WTC11 (cell line): Measurements from ENCODE around the gene CALN1. TPM values are rescaled to one million over a fixed set of nuclear protein-coding genes. Genes with fewer than 3 reads are reported as not detected.

Experiments
- ATAC-seq: fragments of 200-7000 bp; cut with Tn5 transposase; 2 replicates; pipeline ENCODE4 v1.10.0; 2021; ENCODE audit warnings: mild to moderate bottlenecking, moderate library complexity
- CTCF ChIA-PET: fragments of 300-600 bp; sonication (Branson Sonifier 250); formaldehyde crosslinking; loops from one replicate; lab custom pipeline; 2021; ENCODE audit warnings: antibody characterized with exemption; lab: Charles Lee
- POLR2A ChIA-PET: fragments of 350-600 bp; sonication (Branson Sonifier 250); formaldehyde crosslinking; loops from one replicate; lab custom pipeline; 2021; ENCODE audit warnings: antibody characterized with exemption; lab: Charles Lee
- DNase-seq: peaks from one replicate; pipeline ENCODE4 v3.0.0; 2021; ENCODE audit warnings: low spot score
- H3K27ac Mint-ChIP-seq: 2 replicates; pipeline ENCODE4 v1.8.0; 2021; ENCODE audit warnings: mixed read lengths
- H3K27me3 Mint-ChIP-seq: 2 replicates; pipeline ENCODE4 v1.8.0; 2021; ENCODE audit warnings: low read depth, mild to moderate bottlenecking, moderate library complexity, mixed read lengths
- H3K36me3 Mint-ChIP-seq: 2 replicates; pipeline ENCODE4 v1.8.0; 2021; ENCODE audit warnings: mixed read lengths
- H3K4me1 Mint-ChIP-seq: 2 replicates; pipeline ENCODE4 v1.8.0; 2022; ENCODE audit warnings: mixed read lengths
- H3K4me3 Mint-ChIP-seq: 2 replicates; pipeline ENCODE4 v1.8.0; 2021; ENCODE audit warnings: mild to moderate bottlenecking, moderate library complexity, mixed read lengths
- H3K9me3 Mint-ChIP-seq: 2 replicates; pipeline ENCODE4 v1.8.0; 2021; ENCODE audit warnings: mixed read lengths
- ATF3 ChIP-seq: sonication (generic); formaldehyde crosslinking; conservative IDR thresholded peaks from 2 replicates; pipeline ENCODE4 v1.8.1; 2022; ENCODE audit warnings: mild to moderate bottlenecking, missing genetic modification reagents
- CREB1 ChIP-seq: sonication (generic); formaldehyde crosslinking; IDR thresholded peaks from 2 replicates; pipeline ENCODE4 v1.8.0; 2023; ENCODE audit warnings: mild to moderate bottlenecking, missing genetic modification reagents
- ESRRA ChIP-seq: sonication (generic); formaldehyde crosslinking; IDR thresholded peaks from 2 replicates; pipeline ENCODE4 v1.8.1; 2022; ENCODE audit warnings: mild to moderate bottlenecking, missing genetic modification reagents, borderline replicate concordance
- HMGA2 ChIP-seq: fragments of 250-450 bp; sonication (Bioruptor Pico); IDR thresholded peaks from 2 replicates; pipeline ENCODE4 v1.4.0; 2021; ENCODE audit warnings: mild to moderate bottlenecking, moderate library complexity
- JUN ChIP-seq: sonication (generic); formaldehyde crosslinking; IDR thresholded peaks from 2 replicates; pipeline ENCODE4 v1.8.0; 2023; ENCODE audit warnings: mild to moderate bottlenecking, missing genetic modification reagents
- NR2C2 ChIP-seq: sonication (generic); formaldehyde crosslinking; IDR thresholded peaks from 2 replicates; pipeline ENCODE4 v1.8.0; 2022; ENCODE audit warnings: mild to moderate bottlenecking, missing genetic modification reagents
- OVOL2 ChIP-seq: fragments of 250-450 bp; sonication (Bioruptor Pico); IDR thresholded peaks from 2 replicates; pipeline ENCODE4 v1.9.0; 2021; ENCODE audit warnings: mild to moderate bottlenecking, borderline replicate concordance
- SMAD3 ChIP-seq: sonication (generic); formaldehyde crosslinking; IDR thresholded peaks from 2 replicates; pipeline ENCODE4 v1.8.0; 2022; ENCODE audit warnings: missing genetic modification reagents, mild to moderate bottlenecking, borderline replicate concordance
- TEAD4 ChIP-seq: sonication (generic); formaldehyde crosslinking; IDR thresholded peaks from 2 replicates; pipeline ENCODE4 v1.8.0; 2022; ENCODE audit warnings: mild to moderate bottlenecking, missing genetic modification reagents
- ZNF138 ChIP-seq: sonication (generic); formaldehyde crosslinking; conservative IDR thresholded peaks from 2 replicates; pipeline ENCODE4 v1.8.1; 2022; ENCODE audit warnings: mild to moderate bottlenecking, moderate library complexity, missing genetic modification reagents
- ZNF317 ChIP-seq: sonication (generic); formaldehyde crosslinking; IDR thresholded peaks from 2 replicates; pipeline ENCODE4 v1.8.1; 2023; ENCODE audit warnings: low read depth, mild to moderate bottlenecking, moderate library complexity, missing genetic modification reagents, borderline replicate concordance
- total RNA-seq: library from RNA; stranded (reverse); gene quantifications from 3 replicates; pipeline ENCODE4 v1.2.3, GENCODE V29; 2021
- TF ChIP-seq, protein P1 (sequence below): fragments of 200-600 bp; IDR thresholded peaks from 2 replicates; pipeline ENCODE4 v1.8.0; 2022; ENCODE audit warnings: antibody characterized with exemption
- TF ChIP-seq, protein P2 (sequence below): sonication (generic); formaldehyde crosslinking; IDR thresholded peaks from 2 replicates; pipeline ENCODE4 v1.8.0; 2022; ENCODE audit warnings: mild to moderate bottlenecking, missing genetic modification reagents
- TF ChIP-seq, protein P3 (sequence below): sonication (generic); formaldehyde crosslinking; IDR thresholded peaks from 2 replicates; pipeline ENCODE4 v1.8.1; 2023; ENCODE audit warnings: mild to moderate bottlenecking, missing genetic modification reagents, moderate library complexity

The CALN1 gene
- total RNA-seq, 1 experiment from 2014 or later, result 10.5 TPM

DNA sequence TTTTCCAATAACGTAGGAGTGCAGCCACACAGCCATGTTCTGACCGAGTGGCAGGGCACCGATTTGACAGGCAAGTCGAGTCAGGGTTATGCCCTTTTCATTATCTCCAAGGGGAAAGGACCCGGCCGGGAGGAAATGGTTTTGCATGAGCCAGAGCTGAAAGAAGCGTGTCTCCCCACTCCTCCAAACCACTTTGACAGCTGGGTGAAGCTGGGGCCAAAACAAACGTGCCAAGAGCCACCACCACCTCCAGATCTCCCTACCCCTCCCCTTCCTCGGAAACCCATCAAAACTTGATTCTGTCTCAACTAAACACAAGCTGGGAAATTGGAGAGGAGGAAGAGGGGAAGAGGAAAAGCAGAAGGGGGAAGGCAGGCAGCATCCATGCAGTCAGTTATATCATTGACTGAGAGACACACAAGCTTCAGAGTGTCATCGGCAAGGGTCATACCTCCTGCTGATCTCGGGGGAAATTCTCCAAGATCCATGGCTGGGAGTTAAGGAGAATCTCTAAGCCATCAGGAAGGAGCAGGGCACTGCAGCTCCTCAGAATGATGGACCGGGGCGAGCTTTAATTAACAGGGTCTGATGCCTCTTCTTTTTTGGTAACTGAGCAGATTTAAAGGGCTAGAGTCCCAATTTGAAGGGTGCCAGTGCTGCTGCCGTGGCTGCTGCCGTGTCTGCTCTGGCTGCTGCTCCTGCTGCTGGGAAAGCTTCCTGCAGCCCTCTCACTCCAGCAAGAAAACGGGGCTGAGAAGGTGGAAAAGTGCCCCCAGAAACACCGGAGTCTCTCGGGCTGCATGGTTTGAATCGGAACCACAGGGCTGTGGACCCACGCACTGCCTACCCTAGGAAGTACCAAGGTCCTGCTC lies 34.7 kb upstream of the CALN1 start (continued):
- TF ChIP-seq ZNF317 (no peak), NR2C2 (CRISPR knock-in tag) (no peak)
- TF ChIP-seq, protein P1, sequence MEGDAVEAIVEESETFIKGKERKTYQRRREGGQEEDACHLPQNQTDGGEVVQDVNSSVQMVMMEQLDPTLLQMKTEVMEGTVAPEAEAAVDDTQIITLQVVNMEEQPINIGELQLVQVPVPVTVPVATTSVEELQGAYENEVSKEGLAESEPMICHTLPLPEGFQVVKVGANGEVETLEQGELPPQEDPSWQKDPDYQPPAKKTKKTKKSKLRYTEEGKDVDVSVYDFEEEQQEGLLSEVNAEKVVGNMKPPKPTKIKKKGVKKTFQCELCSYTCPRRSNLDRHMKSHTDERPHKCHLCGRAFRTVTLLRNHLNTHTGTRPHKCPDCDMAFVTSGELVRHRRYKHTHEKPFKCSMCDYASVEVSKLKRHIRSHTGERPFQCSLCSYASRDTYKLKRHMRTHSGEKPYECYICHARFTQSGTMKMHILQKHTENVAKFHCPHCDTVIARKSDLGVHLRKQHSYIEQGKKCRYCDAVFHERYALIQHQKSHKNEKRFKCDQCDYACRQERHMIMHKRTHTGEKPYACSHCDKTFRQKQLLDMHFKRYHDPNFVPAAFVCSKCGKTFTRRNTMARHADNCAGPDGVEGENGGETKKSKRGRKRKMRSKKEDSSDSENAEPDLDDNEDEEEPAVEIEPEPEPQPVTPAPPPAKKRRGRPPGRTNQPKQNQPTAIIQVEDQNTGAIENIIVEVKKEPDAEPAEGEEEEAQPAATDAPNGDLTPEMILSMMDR, result no peak
- TF ChIP-seq, protein P2, sequence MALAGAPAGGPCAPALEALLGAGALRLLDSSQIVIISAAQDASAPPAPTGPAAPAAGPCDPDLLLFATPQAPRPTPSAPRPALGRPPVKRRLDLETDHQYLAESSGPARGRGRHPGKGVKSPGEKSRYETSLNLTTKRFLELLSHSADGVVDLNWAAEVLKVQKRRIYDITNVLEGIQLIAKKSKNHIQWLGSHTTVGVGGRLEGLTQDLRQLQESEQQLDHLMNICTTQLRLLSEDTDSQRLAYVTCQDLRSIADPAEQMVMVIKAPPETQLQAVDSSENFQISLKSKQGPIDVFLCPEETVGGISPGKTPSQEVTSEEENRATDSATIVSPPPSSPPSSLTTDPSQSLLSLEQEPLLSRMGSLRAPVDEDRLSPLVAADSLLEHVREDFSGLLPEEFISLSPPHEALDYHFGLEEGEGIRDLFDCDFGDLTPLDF (CRISPR knock-in tag), result no peak

DNA sequence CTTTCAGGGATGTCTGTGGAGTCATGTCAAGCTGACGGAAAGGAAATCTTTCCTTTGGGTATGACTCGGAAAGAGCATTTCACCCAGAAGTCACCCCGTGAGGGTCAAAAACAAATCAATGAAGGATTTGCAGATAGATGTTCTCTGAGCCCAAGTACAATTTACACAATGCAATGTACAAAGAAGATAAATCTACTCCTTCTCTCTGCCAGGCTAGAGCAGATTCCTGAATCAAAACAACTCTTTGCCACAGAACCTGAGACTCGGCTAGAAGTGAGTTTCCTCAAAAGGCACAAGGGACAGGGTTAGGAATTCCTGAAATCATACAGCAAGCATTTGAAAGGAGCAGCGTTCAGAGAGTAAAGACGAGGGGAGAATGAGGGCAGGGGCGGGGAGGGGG lies 34.0 kb upstream of the CALN1 start:
- H3K4me1 Mint-ChIP-seq, result peaks cover 14% of the 10 kb centered on the region
- DNase-seq, result no peak
- POLR2A ChIA-PET, result interaction anchor here (0.6 kb wide), 1 partner anchor 69 kb away, joined by 4 read pairs; no protein-coding TSS in a partner anchor
- no peaks in the 10 kb centered on the region for H3K36me3 Mint-ChIP-seq
- CTCF ChIA-PET, result no interaction called here
- no peak for TF ChIP-seq JUN (CRISPR knock-in tag)
- no peak for TF ChIP-seq ESRRA (CRISPR knock-in tag)
- no peak for TF ChIP-seq CREB1 (CRISPR knock-in tag)
- TF ChIP-seq, protein P3, sequence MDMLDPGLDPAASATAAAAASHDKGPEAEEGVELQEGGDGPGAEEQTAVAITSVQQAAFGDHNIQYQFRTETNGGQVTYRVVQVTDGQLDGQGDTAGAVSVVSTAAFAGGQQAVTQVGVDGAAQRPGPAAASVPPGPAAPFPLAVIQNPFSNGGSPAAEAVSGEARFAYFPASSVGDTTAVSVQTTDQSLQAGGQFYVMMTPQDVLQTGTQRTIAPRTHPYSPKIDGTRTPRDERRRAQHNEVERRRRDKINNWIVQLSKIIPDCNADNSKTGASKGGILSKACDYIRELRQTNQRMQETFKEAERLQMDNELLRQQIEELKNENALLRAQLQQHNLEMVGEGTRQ (CRISPR knock-in tag), result no peak
- TF ChIP-seq ATF3 (CRISPR knock-in tag), result no peak
- TF ChIP-seq SMAD3 (CRISPR knock-in tag), result no peak
- TF ChIP-seq HMGA2 (CRISPR knock-in tag), result no peak
- H3K9me3 Mint-ChIP-seq, result no peaks in the 10 kb centered on the region
- no peaks in the 10 kb centered on the region for H3K27me3 Mint-ChIP-seq
- ATAC-seq, result no peak
- no peak overlapping the region for H3K4me3 Mint-ChIP-seq
- no peak overlapping the region; the same call in 1 of the 2 replicates for H3K27ac Mint-ChIP-seq

DNA sequence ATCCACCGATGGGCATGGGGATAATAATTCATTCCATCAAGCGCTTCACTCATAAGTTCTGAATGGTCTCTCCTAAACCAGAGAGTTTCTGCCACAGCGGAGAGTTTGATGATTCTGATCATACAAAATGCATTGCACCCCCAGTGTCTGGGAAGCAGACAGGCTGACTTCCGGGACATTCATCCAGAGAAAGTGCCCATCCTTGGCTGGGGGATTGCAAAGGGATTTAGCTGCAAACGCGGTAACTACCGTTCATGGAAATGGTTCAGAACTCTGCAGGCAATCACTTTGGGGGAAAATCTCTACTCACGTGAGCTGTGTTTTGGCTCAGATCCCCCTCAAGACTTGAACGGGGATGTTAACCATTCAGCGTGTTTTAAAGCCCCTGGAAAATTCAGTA lies 33.4 kb upstream of the CALN1 start:
- ATAC-seq, result no peak
- POLR2A ChIA-PET, result no interaction called here
- DNase-seq, result no peak
- Mint-ChIP-seq H3K27me3 (no peaks in the 10 kb centered on the region), H3K9me3 (no peaks in the 10 kb centered on the region)
- no peak for TF ChIP-seq ZNF138 (CRISPR knock-in tag)
- no peak for TF ChIP-seq TEAD4 (CRISPR knock-in tag)
- TF ChIP-seq, all 79 proteins: peak for 0
- CTCF ChIA-PET, result no interaction called here
- no peaks in the 10 kb centered on the region for H3K36me3 Mint-ChIP-seq
- no peak overlapping the region for H3K27ac Mint-ChIP-seq
- peaks cover 14% of the 10 kb centered on the region for H3K4me1 Mint-ChIP-seq
- H3K4me3 Mint-ChIP-seq, result no peak overlapping the region

GRCh38 chr7:72445075-72445474 lies 32.9 kb upstream of the CALN1 start:
- no peak overlapping the region for H3K4me3 Mint-ChIP-seq
- H3K4me1 Mint-ChIP-seq, result peaks cover 14% of the 10 kb centered on the region
- POLR2A ChIA-PET, result no interaction called here
- DNase-seq (no peak), ATAC-seq (no peak)
- no peaks in the 10 kb centered on the region for H3K36me3 Mint-ChIP-seq
- CTCF ChIA-PET, result interaction anchor here (0.6 kb wide), 1 partner anchor 519 kb away, joined by 3 read pairs; no protein-coding TSS in a partner anchor
- no peak for TF ChIP-seq OVOL2 (CRISPR knock-in tag)
- no peak overlapping the region for H3K27ac Mint-ChIP-seq
- H3K9me3 Mint-ChIP-seq, result no peaks in the 10 kb centered on the region
- no peaks in the 10 kb centered on the region for H3K27me3 Mint-ChIP-seq
